K562 (cell line): ENCODE measurements around the gene NFRKB. TPM values are rescaled to one million over a fixed set of nuclear protein-coding genes. Genes with fewer than 3 reads are reported as not detected.

Experiments used
- ATAC-seq: fragments of 200-7000 bp; cut with Tn5 transposase; 3 replicates; pipeline ENCODE4 v1.9.1; 2020; ENCODE audit warnings: moderate library complexity
- BruUV-seq: library from RNA; stranded (reverse); fragments of 400-500 nt; replicated peaks from 2 replicates; lab custom pipeline; 2021; lab: Mats Ljungman, UMichigan
- CTCF ChIA-PET: fragments of 300-600 bp; formaldehyde crosslinking; extraction: SDS; loops from one replicate; lab custom pipeline; 2021; ENCODE audit warnings: low intra/inter-chr PET ratio; lab: Yijun Ruan, JAX
- POLR2A ChIA-PET: fragments of 300-600, 350-650 bp; sonication (Branson Sonifier 250); formaldehyde crosslinking; extraction: SDS; loops from one replicate; lab custom pipeline; 2021; ENCODE audit warnings: antibody characterized with exemption, inconsistent platforms; lab: Yijun Ruan, JAX
- DNase-seq, 4 experiments: peaks; one replicate each; pipeline versions ENCODE4 v3.0.0 to v3.0.0-alpha.2; 2011 to 2018; ENCODE audit warnings: low spot score in 3 of 4, mixed read lengths in 3 of 4; ENCODE audit errors: extremely low read depth in 1 of 4
- FAIRE-seq: peaks from 2 replicates; lab custom pipeline; 2011; peaks lifted over from hg19 to GRCh38; lab: Jason Lieb, UNC
- H2AFZ ChIP-seq: 2 replicates; pipeline ENCODE4 v1.6.0; 2011; ENCODE audit warnings: low read depth, low read length, control low read depth, inconsistent platforms
- H3K27ac ChIP-seq: fragments of 200-600 bp; 3 replicates; pipeline ENCODE4 v1.8.0; 2011; ENCODE audit warnings: low read depth, mild to moderate bottlenecking, control low read depth, inconsistent platforms, low read length, moderate library complexity, mixed read lengths; ENCODE audit errors: extremely low read depth
- H3K27me3 ChIP-seq, 2 experiments: fragments of 300-600 bp in 1 of 2; 2 replicates in 1 of 2; 3 replicates in 1 of 2; pipeline versions ENCODE4 v1.6.0 to v1.8.0; 2011; ENCODE audit warnings: inconsistent platforms in 2 of 2, low read length in 2 of 2, mild to moderate bottlenecking in 1 of 2, mixed read lengths in 1 of 2, moderate library complexity in 1 of 2; ENCODE audit not compliant: control insufficient read depth in 2 of 2, insufficient read depth in 2 of 2
- H3K36me3 ChIP-seq: fragments of 300-600 bp; 3 replicates; pipeline ENCODE4 v1.8.0; 2011; ENCODE audit warnings: mild to moderate bottlenecking, low read length, inconsistent platforms; ENCODE audit not compliant: control insufficient read depth, insufficient read depth
- H3K4me1 ChIP-seq, 2 experiments: fragments of 200-600 bp in 1 of 2; replicated peaks in 1 of 2; 2 replicates in 1 of 2; 3 replicates in 1 of 2; pipeline versions ENCODE4 v1.5.1 to v1.8.0; 2011; ENCODE audit warnings: inconsistent platforms in 2 of 2, low read length in 2 of 2, mild to moderate bottlenecking in 1 of 2, mixed read lengths in 1 of 2, moderate library complexity in 1 of 2; ENCODE audit not compliant: control insufficient read depth in 2 of 2, insufficient read depth in 2 of 2
- H3K4me2 ChIP-seq: 2 replicates; pipeline ENCODE4 v1.6.1; 2011; ENCODE audit warnings: low read length, control low read depth, inconsistent platforms, mixed read lengths; ENCODE audit not compliant: insufficient read depth
- H3K4me3 ChIP-seq: fragments of 200-600 bp; sonication (generic), shearing (Covaris generic); 2 replicates; pipeline ENCODE4 v1.5.1; 2016; ENCODE audit warnings: control low read depth, inconsistent platforms
- H3K79me2 ChIP-seq: fragments of 200-600 bp; 3 replicates; pipeline ENCODE4 v1.8.0; 2011; ENCODE audit warnings: low read length, inconsistent platforms; ENCODE audit not compliant: control insufficient read depth, insufficient read depth
- H3K9ac ChIP-seq, 2 experiments: 2 replicates each; pipeline versions ENCODE4 v1.6.0 to v1.6.1; 2011; ENCODE audit warnings: low read depth in 2 of 2, low read length in 2 of 2, control low read depth in 1 of 2, inconsistent platforms in 1 of 2, mild to moderate bottlenecking in 1 of 2, mixed read lengths in 1 of 2; ENCODE audit not compliant: insufficient read depth in 1 of 2
- H3K9me1 ChIP-seq: one replicate; pipeline ENCODE4 v1.6.0; 2011; ENCODE audit warnings: inconsistent platforms, mild to moderate bottlenecking, low read length, moderate library complexity; ENCODE audit not compliant: control insufficient read depth, insufficient read depth
- H3K9me3 ChIP-seq: replicated peaks from 2 replicates; pipeline ENCODE4 v1.5.1; 2011; ENCODE audit warnings: low read depth, low read length, inconsistent platforms; ENCODE audit not compliant: control insufficient read depth, insufficient read depth
- H4K20me1 ChIP-seq: replicated peaks from 2 replicates; pipeline ENCODE4 v1.6.1; 2011; ENCODE audit warnings: low read length, inconsistent platforms, mixed read lengths; ENCODE audit not compliant: control insufficient read depth, insufficient read depth
- CSDE1 ChIP-seq, 2 experiments: fragments of 450-650 bp; IDR thresholded peaks; 2 replicates each; pipeline ENCODE4 v1.6.1; 2016; ENCODE audit warnings: mild to moderate bottlenecking in 1 of 2
- ELF4 ChIP-seq: fragments of 450-650 bp; formaldehyde crosslinking; IDR thresholded peaks from 2 replicates; pipeline ENCODE4 v1.4.0; 2022; ENCODE audit warnings: missing genetic modification characterization
- HNRNPL ChIP-seq: fragments of 200-400 bp; formaldehyde crosslinking; IDR thresholded peaks from 2 replicates; pipeline ENCODE4 v1.6.1; 2017; ENCODE audit warnings: low read depth, mild to moderate bottlenecking, low read length
- PPARD ChIP-seq: fragments of 250-450 bp; sonication (Bioruptor Pico); IDR thresholded peaks from 2 replicates; pipeline ENCODE4 v1.8.0; 2022; ENCODE audit warnings: inconsistent platforms, mild to moderate bottlenecking, moderate library complexity
- RAD21 ChIP-seq, 2 experiments: fragments of 250-450 bp in 1 of 2; fragments of 450-650 bp in 1 of 2; sonication (Bioruptor Pico) in 1 of 2; formaldehyde crosslinking in 1 of 2; IDR thresholded peaks in 1 of 2; conservative IDR thresholded peaks in 1 of 2; 2 replicates each; pipeline versions ENCODE4 v1.4.0 to v1.8.0; 2020 to 2022; ENCODE audit warnings: mild to moderate bottlenecking in 2 of 2, moderate library complexity in 1 of 2
- SMC3 ChIP-seq: conservative IDR thresholded peaks from 2 replicates; pipeline ENCODE4 v1.6.1; 2011; ENCODE audit warnings: low read depth, low read length, improper control_type of control experiment; ENCODE audit not compliant: insufficient read depth
- ZNF551 ChIP-seq: fragments of 250-450 bp; sonication (Bioruptor Pico); IDR thresholded peaks from 2 replicates; pipeline ENCODE4 v1.5.0; 2021; ENCODE audit warnings: mild to moderate bottlenecking, moderate library complexity
- ZNF766 ChIP-seq: fragments of 200-800 bp; sonication (Bioruptor generic); conservative IDR thresholded peaks from 2 replicates; pipeline ENCODE4 v1.6.1; 2016; ENCODE audit warnings: missing genetic modification characterization, missing compliant biosample characterization
- WGBS: fragments of 100-300 bp; shearing (Covaris generic); methylation state at CpG from one replicate; pipeline ENCODE4 v1.1.6; 2016; ENCODE audit warnings: low coverage, mixed read lengths; ENCODE audit not compliant: insufficient coverage; ENCODE audit errors: missing lambda C conversion rate; 5-methylcytosine and 5-hydroxymethylcytosine counted together
- in situ Hi-C: fragments of 300-500 bp; cut with MboI; formaldehyde crosslinking; loops from 4 replicates; pipeline ENCODE4 v1.15.0; 2018; ENCODE audit warnings: inconsistent platforms, mixed read lengths
- intact Hi-C: fragments of 100-400 bp; cut with micrococcal nuclease; formaldehyde crosslinking; loops from 2 replicates; pipeline ENCODE4 v1.14.2; 2022
- polyA plus RNA-seq, 8 experiments: library from polyadenylated mRNA; depleted of rRNA in 4 of 8; stranded (reverse) in 5 of 8; unstranded in 3 of 8; fragments of >200 nt; fragmentation: Nextera tagmentation in 2 of 8; fragmentation: Illumina TruSeq in 1 of 8; extraction: Ambion mirVana in 2 of 8; extraction: Trizol in 1 of 8; gene quantifications; 2 replicates each; pipeline versions ENCODE4 v1.2.1 to v1.2.3, GENCODE V29; 2011 to 2014; ENCODE audit warnings: inconsistent platforms in 1 of 8, missing spikeins in 1 of 8
- total RNA-seq, 7 experiments: library from RNA; depleted of rRNA in 6 of 7; stranded (reverse); fragments of >200 nt in 6 of 7; fragmentation: Illumina TruSeq in 2 of 7; extraction: Trizol in 2 of 7; gene quantifications; 2 replicates each; pipeline versions ENCODE4 v1.2.1 to v1.2.3, GENCODE V29; 2011 to 2021; ENCODE audit warnings: low replicate concordance in 1 of 7
- TF ChIP-seq, protein P1 (sequence below), 3 experiments: IDR thresholded peaks in 2 of 3; conservative IDR thresholded peaks in 1 of 3; 2 replicates each; pipeline ENCODE4 v1.5.1; 2011 to 2012; ENCODE audit warnings: low read length in 3 of 3, mild to moderate bottlenecking in 3 of 3, control low read depth in 2 of 3, improper control_type of control experiment in 1 of 3, inconsistent platforms in 1 of 3, low read depth in 1 of 3, mixed read lengths in 1 of 3, moderate library complexity in 1 of 3; ENCODE audit not compliant: insufficient read depth in 2 of 3
- TF ChIP-seq, protein P2 (sequence below): sonication (generic); formaldehyde crosslinking; IDR thresholded peaks from 2 replicates; pipeline ENCODE4 v1.8.0; 2022; ENCODE audit warnings: missing genetic modification reagents, mild to moderate bottlenecking, moderate library complexity, borderline replicate concordance

The NFRKB gene
- total and polyA plus RNA-seq, 9 of the 15 experiments (the other 6 are each of a cell fraction or from before 2014, with no cell fraction given): 7.1 to 42.6 (median 23.9) TPM

DNA sequence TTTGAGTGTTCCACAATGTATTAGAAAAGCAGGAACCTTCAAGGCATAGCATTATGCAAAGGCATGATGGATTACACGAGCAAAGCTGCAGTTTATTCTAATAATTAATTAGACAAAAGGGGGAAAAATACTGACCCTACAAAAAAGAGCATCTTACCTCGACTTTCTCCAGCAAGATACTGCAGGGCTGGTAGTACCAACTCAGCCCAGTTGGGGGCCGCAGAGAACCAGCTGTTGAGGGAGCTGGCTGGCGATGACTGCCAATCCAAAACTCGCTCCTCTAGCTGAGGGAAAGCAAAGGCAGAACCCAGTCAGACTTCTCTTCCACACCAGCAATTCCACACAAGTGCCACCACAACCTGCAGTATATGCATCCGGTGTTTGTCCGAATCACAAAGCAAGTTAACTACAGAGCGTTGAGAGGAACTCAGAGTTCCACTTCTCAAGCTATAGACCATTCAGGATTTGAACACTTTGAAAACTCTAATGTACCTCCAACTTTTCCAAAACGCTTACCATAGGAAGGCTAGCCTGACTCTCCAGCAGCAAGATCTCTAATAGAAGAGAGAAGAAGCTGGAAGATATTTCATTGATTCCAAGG is 13.7 kb downstream of the NFRKB start:
- H3K9me1 ChIP-seq: no peaks in the 10 kb centered on the region
- POLR2A ChIA-PET: interaction anchor here (0.9 to 1.1 kb wide), 3 partner anchors 9 to 283 kb away, joined by 3 to 4 read pairs (median 3); no protein-coding TSS in a partner anchor

More for the DNA sequence above, 13.7 kb downstream of the NFRKB start:
- DNase-seq (peak; percentile 36 to 56 (median 52)), ATAC-seq (peak; percentile 90), FAIRE-seq (peak; percentile 72)
- WGBS: 79% methylated on average over 9 of the region's 9 CpGs
- Histone ChIP-seq H3K36me3 (peaks cover 98% of the 10 kb centered on the region), H3K4me2 (no peak overlapping the region), H4K20me1 (no peaks in the 10 kb centered on the region), H3K9me3 (no peaks in the 10 kb centered on the region), H2AFZ (no peak overlapping the region), H3K79me2 (no peaks in the 10 kb centered on the region), H3K4me3 (no peak overlapping the region), H3K4me1 (no peaks in the 10 kb centered on the region), H3K27ac (no peak overlapping the region), H3K9ac (no peak overlapping the region), H3K27me3 (no peaks in the 10 kb centered on the region)
- TF ChIP-seq PPARD (CRISPR knock-in tag): no peak
- TF ChIP-seq, protein P1, sequence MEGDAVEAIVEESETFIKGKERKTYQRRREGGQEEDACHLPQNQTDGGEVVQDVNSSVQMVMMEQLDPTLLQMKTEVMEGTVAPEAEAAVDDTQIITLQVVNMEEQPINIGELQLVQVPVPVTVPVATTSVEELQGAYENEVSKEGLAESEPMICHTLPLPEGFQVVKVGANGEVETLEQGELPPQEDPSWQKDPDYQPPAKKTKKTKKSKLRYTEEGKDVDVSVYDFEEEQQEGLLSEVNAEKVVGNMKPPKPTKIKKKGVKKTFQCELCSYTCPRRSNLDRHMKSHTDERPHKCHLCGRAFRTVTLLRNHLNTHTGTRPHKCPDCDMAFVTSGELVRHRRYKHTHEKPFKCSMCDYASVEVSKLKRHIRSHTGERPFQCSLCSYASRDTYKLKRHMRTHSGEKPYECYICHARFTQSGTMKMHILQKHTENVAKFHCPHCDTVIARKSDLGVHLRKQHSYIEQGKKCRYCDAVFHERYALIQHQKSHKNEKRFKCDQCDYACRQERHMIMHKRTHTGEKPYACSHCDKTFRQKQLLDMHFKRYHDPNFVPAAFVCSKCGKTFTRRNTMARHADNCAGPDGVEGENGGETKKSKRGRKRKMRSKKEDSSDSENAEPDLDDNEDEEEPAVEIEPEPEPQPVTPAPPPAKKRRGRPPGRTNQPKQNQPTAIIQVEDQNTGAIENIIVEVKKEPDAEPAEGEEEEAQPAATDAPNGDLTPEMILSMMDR (IDR thresholded peaks at IDR 0.05 in 2 of 3, conservative IDR thresholded peaks at IDR 0.05 in 1 of 3; ENCODE audit: insufficient read depth in 2 of 3, low read depth in 1 of 3, low read length in 3 of 3): peak; percentile 56 to 63 (median 56)
- no peak for TF ChIP-seq ZNF551 (CRISPR knock-in tag)
- TF ChIP-seq CSDE1 (IDR thresholded peaks at IDR 0.05): no peak
- no peak for TF ChIP-seq HNRNPL
- TF ChIP-seq, protein P2, sequence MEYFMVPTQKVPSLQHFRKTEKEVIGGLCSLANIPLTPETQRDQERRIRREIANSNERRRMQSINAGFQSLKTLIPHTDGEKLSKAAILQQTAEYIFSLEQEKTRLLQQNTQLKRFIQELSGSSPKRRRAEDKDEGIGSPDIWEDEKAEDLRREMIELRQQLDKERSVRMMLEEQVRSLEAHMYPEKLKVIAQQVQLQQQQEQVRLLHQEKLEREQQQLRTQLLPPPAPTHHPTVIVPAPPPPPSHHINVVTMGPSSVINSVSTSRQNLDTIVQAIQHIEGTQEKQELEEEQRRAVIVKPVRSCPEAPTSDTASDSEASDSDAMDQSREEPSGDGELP (CRISPR knock-in tag): peak; percentile 76
- TF ChIP-seq ZNF766 (CRISPR knock-in tag): no peak
- TF ChIP-seq ELF4 (CRISPR knock-in tag): no peak
- TF ChIP-seq RAD21 (CRISPR knock-in tag; conservative IDR thresholded peaks at IDR 0.05 in 1 of 2, IDR thresholded peaks at IDR 0.05 in 1 of 2): peak in 1 of 2 experiments; percentile 54; a peak in 2 of 4 replicates
- 0 out of 2 replicates have a peak, but pooled peaks have one; percentile 28 for TF ChIP-seq SMC3
- in situ Hi-C loops: no loop called here
- no TSS peak for BruUV-seq
- CTCF ChIA-PET: no interaction called here
- intact Hi-C loops: loop anchor here (2.0 kb wide), 1 partner anchor 251 kb away; no protein-coding TSS in a partner anchor
